Heart left ventricle (tissue), 13 donors: ENCODE results near the gene VAT1L.

Experiments used
- CTCF ChIP-seq, 12 donors: fragments of 200-600 bp; sonication (generic) in 4 of 12; IDR thresholded peaks; one replicate each; pipeline versions ENCODE4 v1.5.0 to v1.8.0; 2018 to 2022; ENCODE audit warnings: antibody characterized with exemption in 12 of 12, mild to moderate bottlenecking in 5 of 12
- POLR2A ChIP-seq, 2 donors: fragments of 450-650 bp; IDR thresholded peaks; one replicate each; pipeline ENCODE4 v1.6.1; 2017; ENCODE audit warnings: antibody characterized with exemption in 2 of 2, mild to moderate bottlenecking in 2 of 2, moderate library complexity in 2 of 2
- donor health status: ischemic (EF 13 %, LVEDD 7.1; RV severe dilation, severe dysfunction).
- donor health status: DM: no; HTN: yes; CAD: no.
- donor health status: DM: no; HTN: no; CAD: no.
- donor health status: ischemic (EF 25% LVEDD 6.9; RV normal size, moderate dysfunction).
- donor health status: ischemic (EF 25% LVEDD 5.7; RV mildly dilated, moderate dysfunction).
- donor health status: ischemic (EF 35%, LVEDD 5.7; RV mildly dilated, moderate dysfunction).
- donor health status: nonischemic (EF 11% LVEDD 7.7; RV severe dilation, severe dysfunction).
- donor health status: DM: yes; HTN: yes; CAD: no.
- donor health status: PGD.
- donor health status: ischemic (EF 29% LVEDD 5.4; RV normal size, mild dysfunction).
- donor health status: nonischemic (EF 23%, LVEDD 6.1; RV moderate dilation, normal function).

GRCh38 chr16:77918809-77919707, 130.7 kb downstream of the VAT1L start:
- TF ChIP-seq CTCF (IDR thresholded peaks at IDR 0.05) (no peak), POLR2A (IDR thresholded peaks at IDR 0.05) (no peak)
